Measurements from ENCODE around the gene STARD3. TPM values are rescaled to one million over a fixed set of nuclear protein-coding genes. Genes with fewer than 3 reads are reported as not detected.
A peak's percentile ranks its signal among the peaks of the same experiment; 100 is the strongest.

Gene STARD3
- total RNA-seq, 4 donors from 2014 or later, result 21.0 to 62.3 (median 26.0) TPM

DNA sequence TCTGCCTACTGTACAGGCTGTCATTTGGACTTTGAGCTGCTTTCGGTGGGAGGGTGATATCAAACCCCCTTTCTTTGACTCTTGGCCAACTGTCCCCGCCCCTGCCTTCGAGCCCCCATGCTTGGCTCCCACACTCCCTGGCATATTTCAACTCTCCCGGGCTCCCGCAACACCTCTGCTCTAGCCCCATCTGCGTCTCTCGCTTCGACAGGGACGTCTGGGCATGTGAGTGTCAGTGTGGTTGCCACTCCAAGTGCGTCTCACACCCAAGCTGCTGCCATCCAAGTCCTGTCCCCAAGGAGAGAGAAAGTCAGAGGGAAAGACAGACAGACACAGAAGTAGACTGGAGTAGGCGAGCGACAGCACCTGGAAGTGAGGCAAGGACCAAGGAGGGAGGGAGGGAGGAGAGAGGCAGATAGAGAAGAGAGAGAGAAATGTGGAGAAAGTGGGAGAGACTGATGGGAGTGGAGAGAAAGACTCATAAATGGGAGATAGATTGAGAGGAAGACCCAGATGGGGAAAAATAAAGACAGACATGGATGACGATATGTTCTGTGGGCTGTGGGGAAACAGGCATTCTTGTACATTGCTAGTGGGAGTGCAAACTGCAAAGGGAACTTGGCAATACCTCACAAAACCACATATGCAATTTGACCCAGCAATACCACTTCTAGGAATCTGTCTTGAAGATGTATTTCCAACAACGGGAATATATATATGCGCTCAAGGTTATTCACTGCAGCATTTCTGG lies 11.8 kb downstream of the STARD3 start:
- no peak overlapping the region for H3K27ac ChIP-seq
- H3K27me3 ChIP-seq, result no peaks in the 10 kb centered on the region
- no peaks in the 10 kb centered on the region for H3K4me1 ChIP-seq
- no peaks in the 10 kb centered on the region for H3K36me3 ChIP-seq
- DNase-seq, result no peak
- intact Hi-C loops (cut with DNase I; ENCODE audit: low total_unique reads), result no loop called here
- H3K4me3 ChIP-seq, result no peak overlapping the region
- no peaks in the 10 kb centered on the region for H3K9me3 ChIP-seq
- TF ChIP-seq, protein P1, sequence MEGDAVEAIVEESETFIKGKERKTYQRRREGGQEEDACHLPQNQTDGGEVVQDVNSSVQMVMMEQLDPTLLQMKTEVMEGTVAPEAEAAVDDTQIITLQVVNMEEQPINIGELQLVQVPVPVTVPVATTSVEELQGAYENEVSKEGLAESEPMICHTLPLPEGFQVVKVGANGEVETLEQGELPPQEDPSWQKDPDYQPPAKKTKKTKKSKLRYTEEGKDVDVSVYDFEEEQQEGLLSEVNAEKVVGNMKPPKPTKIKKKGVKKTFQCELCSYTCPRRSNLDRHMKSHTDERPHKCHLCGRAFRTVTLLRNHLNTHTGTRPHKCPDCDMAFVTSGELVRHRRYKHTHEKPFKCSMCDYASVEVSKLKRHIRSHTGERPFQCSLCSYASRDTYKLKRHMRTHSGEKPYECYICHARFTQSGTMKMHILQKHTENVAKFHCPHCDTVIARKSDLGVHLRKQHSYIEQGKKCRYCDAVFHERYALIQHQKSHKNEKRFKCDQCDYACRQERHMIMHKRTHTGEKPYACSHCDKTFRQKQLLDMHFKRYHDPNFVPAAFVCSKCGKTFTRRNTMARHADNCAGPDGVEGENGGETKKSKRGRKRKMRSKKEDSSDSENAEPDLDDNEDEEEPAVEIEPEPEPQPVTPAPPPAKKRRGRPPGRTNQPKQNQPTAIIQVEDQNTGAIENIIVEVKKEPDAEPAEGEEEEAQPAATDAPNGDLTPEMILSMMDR (IDR thresholded peaks at IDR 0.05), result no peak
- TF ChIP-seq POLR2A (IDR thresholded peaks at IDR 0.05), result no peak

DNA sequence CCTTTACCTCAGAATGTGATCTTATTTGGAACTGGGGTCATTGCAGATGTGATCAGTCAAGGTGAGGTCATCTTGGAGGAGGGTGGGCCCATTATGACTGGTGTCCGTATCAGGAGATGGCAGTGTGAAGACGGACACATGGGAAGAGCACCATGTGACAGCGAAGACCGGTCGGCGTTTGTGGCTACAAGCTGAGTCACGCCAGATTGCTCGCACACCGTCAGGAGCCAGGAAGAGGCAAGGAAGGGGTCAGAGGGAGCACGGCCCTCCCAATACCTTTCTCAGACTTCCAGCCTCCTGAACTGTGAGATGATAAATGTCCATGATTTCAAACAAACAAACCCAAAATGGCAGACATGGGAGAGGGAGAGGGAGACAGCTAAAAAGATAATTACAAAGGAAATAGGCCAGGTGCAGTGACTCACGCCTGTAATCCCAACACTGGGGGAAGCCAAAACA lies 13.2 kb downstream of the STARD3 start:
- intact Hi-C loops (cut with DNase I; ENCODE audit: low total_unique reads), result no loop called here
- no peak overlapping the region for H3K4me3 ChIP-seq
- no peak for TF ChIP-seq POLR2A (IDR thresholded peaks at IDR 0.05)
- TF ChIP-seq, protein P1 (IDR thresholded peaks at IDR 0.05), result no peak

DNA sequence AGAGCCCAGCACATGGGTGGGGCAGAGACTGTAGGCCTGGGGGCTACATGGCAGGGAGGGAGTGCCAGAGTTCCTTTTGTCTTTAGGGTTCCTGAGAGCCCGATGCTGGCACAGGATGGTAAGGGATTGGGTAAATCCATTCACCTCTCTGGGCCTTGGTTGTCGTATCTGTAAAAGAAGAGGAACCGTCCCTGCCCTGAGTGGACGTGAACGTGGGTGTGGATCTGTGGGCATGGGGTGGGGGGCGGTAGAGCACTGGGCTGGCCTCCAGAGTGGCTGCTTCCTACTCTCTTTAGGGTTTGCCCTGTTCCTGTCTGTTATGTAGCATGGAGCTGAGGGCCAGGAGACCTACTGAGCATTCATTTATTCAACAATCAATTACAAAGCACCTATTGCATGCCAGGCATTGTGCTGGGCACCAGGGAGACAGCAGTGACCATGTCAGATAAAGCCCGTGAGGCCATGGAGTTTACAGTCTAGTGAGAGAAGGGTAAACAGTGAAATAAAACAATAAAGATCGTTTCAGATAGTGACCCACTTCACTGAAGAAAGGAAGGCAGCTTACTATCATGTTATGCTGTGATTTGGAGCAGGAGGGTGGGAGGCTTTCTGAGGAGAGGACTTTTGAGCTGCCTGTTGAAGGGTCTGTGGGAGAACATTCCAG lies 15.1 kb downstream of the STARD3 start:
- intact Hi-C loops (cut with DNase I; ENCODE audit: low total_unique reads), result no loop called here

More for the DNA sequence above, 13.2 kb downstream of the STARD3 start:
- Histone ChIP-seq H3K9me3 (no peaks in the 10 kb centered on the region), H3K27me3 (no peaks in the 10 kb centered on the region), H3K4me1 (no peaks in the 10 kb centered on the region), H3K27ac (no peak overlapping the region), H3K36me3 (no peaks in the 10 kb centered on the region)
- no peak for DNase-seq

DNA sequence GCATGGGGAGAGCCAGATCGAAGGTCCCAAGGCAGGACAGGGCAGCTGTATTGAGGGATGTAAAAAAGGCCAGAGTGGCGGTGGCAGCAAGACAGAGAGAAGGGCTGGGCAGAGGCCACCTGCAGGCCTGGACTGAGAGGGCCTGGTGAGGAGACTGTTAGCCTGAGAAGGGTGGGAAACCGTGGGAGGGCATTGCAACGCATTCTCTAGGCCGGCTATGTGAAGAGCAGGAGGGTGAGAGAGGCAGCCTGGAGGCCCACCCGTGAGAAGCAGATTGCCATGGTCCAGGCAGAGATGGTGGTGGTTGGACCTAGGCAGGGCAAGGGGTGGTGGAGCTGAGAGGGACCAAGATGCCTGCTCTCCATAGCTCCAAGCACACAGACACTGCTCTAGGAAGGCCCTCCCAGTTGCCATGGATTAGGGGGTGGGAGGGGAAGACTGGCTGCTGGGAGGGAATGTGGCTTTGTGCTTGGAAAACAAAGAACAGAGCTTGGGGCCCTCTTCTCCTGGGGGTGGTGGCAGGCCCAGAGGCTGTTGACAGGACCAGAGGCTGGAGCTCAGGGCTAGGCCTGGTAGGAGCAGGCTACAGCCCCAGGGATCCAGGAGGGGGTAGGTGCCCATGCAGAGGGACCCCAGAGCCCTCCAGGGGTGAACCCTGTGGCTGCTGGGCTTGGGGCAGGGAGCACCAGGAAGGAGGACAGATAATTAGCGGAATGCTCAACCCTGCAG lies 15.8 kb downstream of the STARD3 start:
- Histone ChIP-seq H3K4me1 (no peaks in the 10 kb centered on the region), H3K4me3 (no peak overlapping the region), H3K27me3 (no peaks in the 10 kb centered on the region), H3K9me3 (no peaks in the 10 kb centered on the region), H3K27ac (peak overlapping the region in 1 of 2 donors; percentile 15), H3K36me3 (no peaks in the 10 kb centered on the region)
- no peak for DNase-seq
- intact Hi-C loops (cut with DNase I; ENCODE audit: low total_unique reads), result no loop called here
- no peak for TF ChIP-seq POLR2A (IDR thresholded peaks at IDR 0.05)
- TF ChIP-seq, protein P1 (IDR thresholded peaks at IDR 0.05), result no peak

More for the DNA sequence above, 15.1 kb downstream of the STARD3 start:
- no peak overlapping the region for H3K4me3 ChIP-seq
- H3K27me3 ChIP-seq, result no peaks in the 10 kb centered on the region
- no peak for DNase-seq
- H3K36me3 ChIP-seq, result no peaks in the 10 kb centered on the region
- H3K9me3 ChIP-seq, result no peaks in the 10 kb centered on the region
- H3K4me1 ChIP-seq, result no peaks in the 10 kb centered on the region
- TF ChIP-seq POLR2A (IDR thresholded peaks at IDR 0.05), result no peak
- TF ChIP-seq, protein P1 (IDR thresholded peaks at IDR 0.05), result no peak
- peak overlapping the region in 1 of 2 donors; percentile 15 for H3K27ac ChIP-seq
